ENCODE results near the gene AXIN2. TPM values are rescaled to one million over a fixed set of nuclear protein-coding genes. Genes with fewer than 3 reads are reported as not detected.

Gene AXIN2
- total and polyA plus RNA-seq, 10 of the 15 experiments (the other 5 are each of a cell fraction or from before 2014, with no cell fraction given): 0.47 to 7.8 (median 3.1) TPM

GRCh38 chr17:65504141-65504540 lies 57.3 kb downstream of the AXIN2 start:
- Histone ChIP-seq H2AFZ (ENCODE audit: control insufficient read depth, low read depth, low read length) (no peak overlapping the region), H3K27ac (ENCODE audit: control insufficient read depth, insufficient read depth) (no peak overlapping the region)

More at GRCh38 chr17:65504141-65504540, 57.3 kb downstream of the AXIN2 start:
- intact Hi-C loops (cut with micrococcal nuclease; ENCODE audit: unreplicated experiment): no loop called here
- no peak for DNase-seq (ENCODE audit: low read depth, low spot score)
- Histone ChIP-seq H4K20me1 (ENCODE audit: control insufficient read depth, insufficient read depth) (no peaks in the 10 kb centered on the region), H3K4me2 (ENCODE audit: control insufficient read depth, insufficient read depth) (no peak overlapping the region), H3K79me2 (ENCODE audit: control insufficient read depth, insufficient read depth, low read length) (no peaks in the 10 kb centered on the region), H3K9me3 (replicated peaks; ENCODE audit: control insufficient read depth, insufficient read depth, low read length) (no peaks in the 10 kb centered on the region; the same call in 2 of the 3 replicates), H3K9ac (ENCODE audit: control insufficient read depth, insufficient read depth, low read length) (no peak overlapping the region), H3K4me1 (ENCODE audit: control insufficient read depth, insufficient read depth, low read length) (no peaks in the 10 kb centered on the region), H3K27me3 (replicated peaks in 1 of 2; ENCODE audit: control insufficient read depth in 2 of 2, insufficient read depth in 2 of 2, low read length in 1 of 2) (no peaks in the 10 kb centered on the region), H3K36me3 (ENCODE audit: control insufficient read depth in 2 of 2, insufficient read depth in 2 of 2, low read length in 1 of 2) (no peaks in the 10 kb centered on the region), H3K4me3 (no peak overlapping the region)
- ChIA-PET RAD21 (ENCODE audit: unreplicated experiment) (no interaction called here), SMC1A (ENCODE audit: uncharacterized antibody, unreplicated experiment) (no interaction called here), CTCF (no interaction called here), POLR2A (no interaction called here)
- ATAC-seq: no peak
- FAIRE-seq: no peak
- in situ Hi-C loops (cut with MboI): no loop called here
- BruUV-seq (replicated peaks): no TSS peak
- WGBS (ENCODE audit: insufficient coverage, insufficient replicate concordance, low lambda C conversion rate, missing lambda C conversion rate): 43% methylated on average over 9 of the region's 9 CpGs
- no peak for TF ChIP-seq STAT3 (IDR thresholded peaks at IDR 0.05; ENCODE audit: low read depth, low read length)
- no peak for TF ChIP-seq JUNB (IDR thresholded peaks at IDR 0.05)
- no peak for TF ChIP-seq ZBED1 (IDR thresholded peaks at IDR 0.05; ENCODE audit: borderline replicate concordance)
- TF ChIP-seq CEBPB (IDR thresholded peaks at IDR 0.05; ENCODE audit: borderline replicate concordance in 1 of 2, low read depth in 2 of 2, low read length in 2 of 2): no peak
- no peak for TF ChIP-seq TCF12 (IDR thresholded peaks at IDR 0.05; ENCODE audit: low read depth, low read length)
- no peak for TF ChIP-seq RBBP5 (conservative IDR thresholded peaks at IDR 0.05)
- TF ChIP-seq PAX5 (IDR thresholded peaks at IDR 0.05; ENCODE audit: borderline replicate concordance, low read depth, low read length): no peak
- TF ChIP-seq ZNF622 (IDR thresholded peaks at IDR 0.05): no peak
- TF ChIP-seq ZBTB11 (CRISPR knock-in tag; IDR thresholded peaks at IDR 0.05): no peak
- TF ChIP-seq YY1 (IDR thresholded peaks at IDR 0.05; ENCODE audit: low read depth, low read length): no peak
- no peak for TF ChIP-seq TARDBP (IDR thresholded peaks at IDR 0.05; ENCODE audit: borderline replicate concordance)
- no peak for TF ChIP-seq EP300 (IDR thresholded peaks at IDR 0.05; ENCODE audit: borderline replicate concordance in 1 of 2, control insufficient read depth in 1 of 2, low read depth in 2 of 2, low read length in 2 of 2)
- TF ChIP-seq SMAD1 (IDR thresholded peaks at IDR 0.05; ENCODE audit: low read depth, partially characterized antibody): no peak
- no peak for TF ChIP-seq NKRF (conservative IDR thresholded peaks at IDR 0.05)
- no peak for TF ChIP-seq IRF4 (IDR thresholded peaks at IDR 0.05; ENCODE audit: low read depth, low read length)
